DND-41 (cell line): ENCODE data around the gene RRAS.

Experiments
- CTCF ChIP-seq: IDR thresholded peaks from 2 replicates; pipeline ENCODE4 v1.5.1; 2012; ENCODE audit warnings: borderline replicate concordance, low read length, moderate library complexity, mild to moderate bottlenecking; ENCODE audit not compliant: poor library complexity, severe bottlenecking; ENCODE audit errors: extremely low read depth
- EZH2 ChIP-seq: IDR thresholded peaks from 3 replicates; pipeline ENCODE4 v1.6.1; 2012; ENCODE audit warnings: borderline replicate concordance, low read depth, mild to moderate bottlenecking, moderate library complexity, low read length, inconsistent platforms; ENCODE audit not compliant: severe bottlenecking

GRCh38 chr19:49597703-49597974 is 42.3 kb downstream of the RRAS start:
- no peak for TF ChIP-seq CTCF
- TF ChIP-seq EZH2 = no peak
